ENCODE measurements around the gene CLEC11A.

The CLEC11A gene

GRCh38 chr19:50712833-50713232, 10.3 kb upstream of the CLEC11A start:
- TF ChIP-seq POLR2A (IDR thresholded peaks at IDR 0.05; ENCODE audit: low read depth, low read length): no peak
- DNase-seq (ENCODE audit: insufficient read length, low spot score): no peak
- FAIRE-seq: no peak

- no peak for TF ChIP-seq POLR2A (IDR thresholded peaks at IDR 0.05; ENCODE audit: low read depth, low read length)
- FAIRE-seq (no peak), DNase-seq (ENCODE audit: insufficient read length, low spot score) (no peak)
Measured at GRCh38 chr19:50713556-50714236, 9.5 kb upstream of the CLEC11A start.

GRCh38 chr19:50716178-50717025, 6.8 kb upstream of the CLEC11A start:
- DNase-seq (ENCODE audit: insufficient read length, low spot score): no peak
- FAIRE-seq: no peak
- TF ChIP-seq POLR2A (IDR thresholded peaks at IDR 0.05; ENCODE audit: low read depth, low read length): no peak

- no peak for FAIRE-seq
Measured at GRCh38 chr19:50717026-50717723, 6.0 kb upstream of the CLEC11A start.

GRCh38 chr19:50717891-50718254, 5.3 kb upstream of the CLEC11A start:
- no peak for DNase-seq (ENCODE audit: insufficient read length, low spot score)
- FAIRE-seq: no peak
- TF ChIP-seq POLR2A (IDR thresholded peaks at IDR 0.05; ENCODE audit: low read depth, low read length): no peak

More at GRCh38 chr19:50717026-50717723, 6.0 kb upstream of the CLEC11A start:
- no peak for DNase-seq (ENCODE audit: insufficient read length, low spot score)
- no peak for TF ChIP-seq POLR2A (IDR thresholded peaks at IDR 0.05; ENCODE audit: low read depth, low read length)

GRCh38 chr19:50718255-50719118, 4.7 kb upstream of the CLEC11A start:
- no peak for TF ChIP-seq POLR2A (IDR thresholded peaks at IDR 0.05; ENCODE audit: low read depth, low read length)
- DNase-seq (ENCODE audit: insufficient read length, low spot score): no peak
- FAIRE-seq: no peak

- FAIRE-seq: no peak
- no peak for DNase-seq (ENCODE audit: insufficient read length, low spot score)
- no peak for TF ChIP-seq POLR2A (IDR thresholded peaks at IDR 0.05; ENCODE audit: low read depth, low read length)
Measured at GRCh38 chr19:50719119-50719435, 4.1 kb upstream of the CLEC11A start.

- DNase-seq (ENCODE audit: insufficient read length, low spot score) (no peak), FAIRE-seq (no peak)
- no peak for TF ChIP-seq POLR2A (IDR thresholded peaks at IDR 0.05; ENCODE audit: low read depth, low read length)
Measured at GRCh38 chr19:50719566-50719965, 3.6 kb upstream of the CLEC11A start, which contains the start of gene SHANK1. TSS of gene SHANK1 (minus strand) at chr19:50719802. CDS start at chr19:50716919, 2,883 bp downstream.

- FAIRE-seq: no peak
- DNase-seq (ENCODE audit: insufficient read length, low spot score): no peak
- TF ChIP-seq POLR2A (IDR thresholded peaks at IDR 0.05; ENCODE audit: low read depth, low read length): no peak
Measured at GRCh38 chr19:50720181-50720920, 2.8 kb upstream of the CLEC11A start.

- DNase-seq (ENCODE audit: insufficient read length, low spot score) (no peak), FAIRE-seq (no peak)
- TF ChIP-seq POLR2A (IDR thresholded peaks at IDR 0.05; ENCODE audit: low read depth, low read length): no peak
Measured at GRCh38 chr19:50720921-50721381, 2.2 kb upstream of the CLEC11A start.

- DNase-seq (ENCODE audit: insufficient read length, low spot score) (no peak), FAIRE-seq (no peak)
- TF ChIP-seq POLR2A (IDR thresholded peaks at IDR 0.05; ENCODE audit: low read depth, low read length): no peak
Measured at GRCh38 chr19:50721441-50722137, 1.6 kb upstream of the CLEC11A start.
